LNCAP (cell line): ENCODE results near the gene PEX7.

Experiments
- CTCF ChIP-seq: fragments of 450-650 bp; IDR thresholded peaks from 2 replicates; pipeline ENCODE4 v1.5.1; 2017; ENCODE audit warnings: mild to moderate bottlenecking

Gene PEX7

GRCh38 chr6:136886091-136886490 lies 63.7 kb downstream of the PEX7 start:
- TF ChIP-seq CTCF: no peak

GRCh38 chr6:136887953-136888352 lies 65.6 kb downstream of the PEX7 start:
- TF ChIP-seq CTCF: no peak

- TF ChIP-seq CTCF: no peak
Observed at GRCh38 chr6:136889271-136890193, 67.1 kb downstream of the PEX7 start.

DNA sequence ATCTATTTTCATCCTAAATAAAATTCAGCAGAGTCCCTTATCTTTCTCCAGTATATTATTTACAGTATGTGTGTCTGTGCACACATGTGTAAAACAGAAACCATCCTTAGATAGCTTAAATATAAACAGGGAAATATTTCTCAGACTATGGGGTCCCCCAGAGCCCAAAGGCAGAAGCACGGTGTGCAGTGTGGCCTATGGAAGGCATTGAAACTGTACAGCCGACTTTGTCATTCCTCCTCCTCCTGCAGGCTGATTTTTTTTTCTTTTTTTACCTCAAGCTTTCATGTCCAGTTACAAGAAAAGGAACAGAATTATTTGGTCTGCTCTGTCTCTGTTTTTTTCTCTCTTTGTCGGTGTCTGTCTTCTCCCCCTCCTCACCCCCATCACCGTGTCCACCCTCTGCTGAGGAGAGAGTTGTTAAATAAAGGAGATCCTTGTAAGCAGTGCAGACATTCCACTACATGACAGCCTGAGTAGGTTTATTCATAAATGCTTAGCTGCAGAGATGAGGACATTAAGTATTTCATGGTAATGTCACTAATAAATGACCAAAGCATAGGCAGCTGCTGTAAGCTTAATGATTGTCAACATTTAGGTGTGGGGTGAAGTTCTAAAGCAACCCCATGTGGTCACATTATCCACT lies 67.9 kb downstream of the PEX7 start:
- no peak for TF ChIP-seq CTCF

- TF ChIP-seq CTCF: no peak
Observed at GRCh38 chr6:136890986-136891385, 68.6 kb downstream of the PEX7 start.

DNA sequence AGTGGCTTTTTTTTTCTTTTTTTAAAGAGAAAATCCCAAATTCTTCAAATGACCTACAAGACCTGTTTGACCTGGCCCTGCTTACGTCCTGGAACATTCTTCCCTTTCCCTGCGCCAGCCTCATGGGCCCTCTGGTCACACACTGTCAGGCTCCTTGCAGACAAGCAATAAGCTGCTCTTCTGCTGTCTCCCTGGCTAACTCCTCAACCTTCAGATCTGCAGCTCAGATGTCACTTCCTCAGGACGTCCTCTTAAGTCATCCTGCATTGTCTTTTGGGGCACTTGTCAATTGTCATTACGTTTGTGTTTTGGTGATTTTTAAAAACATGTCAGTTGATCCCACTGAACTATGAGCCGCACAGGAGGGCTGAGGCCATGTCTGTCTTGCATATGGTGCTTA lies 70.8 kb downstream of the PEX7 start:
- TF ChIP-seq CTCF: no peak

DNA sequence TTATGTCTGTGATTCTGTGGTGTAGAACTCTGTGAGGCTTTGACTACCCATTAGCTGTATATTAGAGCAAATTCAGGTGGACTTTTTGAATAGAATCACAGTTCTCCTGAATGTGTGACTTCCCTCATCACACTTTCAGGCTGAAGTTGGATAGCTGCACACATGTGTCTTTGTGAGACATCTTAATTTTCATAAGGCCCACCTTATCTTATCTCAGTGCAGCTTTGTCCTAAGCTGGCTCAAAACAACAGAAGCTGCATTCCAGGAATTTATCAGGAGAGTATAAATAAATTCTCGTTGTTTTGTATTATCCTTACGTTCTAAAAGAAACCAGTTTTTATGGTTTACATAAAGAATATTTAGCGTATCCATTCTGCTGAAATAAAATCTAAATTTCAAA lies 73.5 kb downstream of the PEX7 start:
- no peak for TF ChIP-seq CTCF
